Measurements from ENCODE around the gene GRK4.

The GRK4 gene

DNA sequence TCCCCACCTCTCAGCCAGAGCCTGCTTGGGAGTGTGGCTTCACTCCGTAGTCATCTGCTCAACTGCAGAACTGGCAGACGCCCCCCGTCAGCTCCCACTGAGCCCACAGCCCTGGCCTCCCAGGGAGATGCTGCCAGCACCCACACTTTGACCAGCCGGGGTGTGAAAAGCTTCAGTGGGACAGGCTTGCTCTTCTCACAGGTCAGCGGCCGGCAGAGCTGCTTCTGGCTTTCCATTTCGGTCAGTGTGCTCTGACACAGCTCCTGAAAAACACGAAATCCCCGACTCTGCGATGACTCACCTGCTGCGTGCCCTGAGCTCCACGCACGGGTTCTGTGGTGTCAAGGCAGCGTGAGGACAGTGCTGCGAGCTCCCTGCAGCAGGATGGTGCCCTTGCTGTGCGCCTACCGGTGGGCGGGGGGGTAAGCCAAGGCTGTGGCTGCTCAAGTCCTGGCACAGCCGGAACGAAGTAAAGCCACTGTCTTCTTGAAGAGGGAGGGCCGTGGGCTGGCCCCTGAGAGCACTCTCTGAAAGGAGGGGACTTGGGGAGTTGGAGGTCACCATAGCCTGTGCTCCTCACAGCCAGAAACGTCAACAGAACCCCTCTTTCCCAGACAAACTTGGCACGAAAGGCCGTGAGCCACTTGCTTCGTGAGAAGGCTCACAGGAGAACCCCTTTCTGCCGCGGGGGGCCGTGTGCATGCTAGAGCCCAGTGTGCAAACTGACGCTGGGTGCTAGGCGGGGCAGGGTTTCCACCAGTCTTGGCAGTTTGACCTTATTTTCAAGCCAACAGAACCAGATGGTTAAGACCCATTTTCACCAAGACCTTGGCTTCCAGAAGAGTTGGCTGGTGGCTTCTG is 23.8 kb upstream of the GRK4 start:
- no peak for TF ChIP-seq CTCF (IDR thresholded peaks at IDR 0.05)

GRCh38 chr4:2940267-2941137 is 22.9 kb upstream of the GRK4 start:
- TF ChIP-seq CTCF (IDR thresholded peaks at IDR 0.05): no peak

- no peak for TF ChIP-seq CTCF (IDR thresholded peaks at IDR 0.05)
Measured at GRCh38 chr4:2941138-2942036, 22.0 kb upstream of the GRK4 start.

- TF ChIP-seq CTCF (IDR thresholded peaks at IDR 0.05): no peak
Measured at GRCh38 chr4:2942037-2942531, 21.3 kb upstream of the GRK4 start.

DNA sequence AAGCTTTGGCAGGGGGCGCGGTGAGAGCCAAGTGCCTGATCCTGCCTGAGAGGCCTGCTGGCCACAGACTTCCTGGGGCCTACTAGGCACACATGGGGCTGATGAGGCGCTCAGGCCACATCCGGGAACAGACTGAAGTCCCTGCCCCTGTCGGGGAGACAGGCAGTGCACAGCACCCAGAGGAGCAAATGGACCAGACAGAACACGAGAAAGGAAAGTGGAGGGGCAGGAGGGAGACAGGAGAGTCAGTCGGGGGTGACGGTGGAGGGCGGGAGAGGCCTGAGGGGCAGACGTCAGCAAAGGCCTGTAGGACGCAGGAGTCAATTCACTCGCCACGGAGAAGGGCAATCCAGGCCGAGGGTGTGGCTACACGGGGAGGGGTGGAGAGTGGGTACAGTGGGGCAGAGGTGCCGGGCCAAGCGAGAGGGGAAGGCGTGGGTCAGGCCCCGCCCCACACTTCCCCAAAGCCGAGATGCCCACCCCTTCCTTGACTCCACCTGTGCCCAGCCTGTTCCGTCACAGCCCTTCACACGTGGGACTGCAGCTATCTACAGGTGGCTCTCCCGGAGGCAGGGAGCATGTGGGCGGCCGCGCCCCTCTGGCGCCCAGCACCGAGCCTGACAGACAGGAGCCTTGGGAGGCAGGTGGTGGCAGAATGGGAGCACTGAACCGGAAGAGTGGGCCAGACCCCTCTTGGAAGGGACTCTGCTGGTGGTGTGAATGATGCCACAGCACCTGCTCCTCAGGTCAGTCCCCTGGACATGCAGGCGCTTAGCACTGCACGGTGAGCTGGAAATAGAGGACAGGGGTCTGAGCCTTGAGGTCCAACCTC is 20.6 kb upstream of the GRK4 start:
- no peak for TF ChIP-seq CTCF (IDR thresholded peaks at IDR 0.05)

- TF ChIP-seq CTCF (IDR thresholded peaks at IDR 0.05): no peak
Measured at GRCh38 chr4:2943364-2944090, 19.8 kb upstream of the GRK4 start.

Data from LNCAP (cell line).